WTC11 (cell line): ENCODE data around the gene NAV2. TPM values are rescaled to one million over a fixed set of nuclear protein-coding genes. Genes with fewer than 3 reads are reported as not detected.

Experiments
- ATAC-seq: fragments of 200-7000 bp; cut with Tn5 transposase; 2 replicates; pipeline ENCODE4 v1.10.0; 2021; ENCODE audit warnings: mild to moderate bottlenecking, moderate library complexity
- CTCF ChIA-PET: fragments of 300-600 bp; sonication (Branson Sonifier 250); formaldehyde crosslinking; loops from one replicate; lab custom pipeline; 2021; ENCODE audit warnings: antibody characterized with exemption; lab: Charles Lee
- POLR2A ChIA-PET: fragments of 350-600 bp; sonication (Branson Sonifier 250); formaldehyde crosslinking; loops from one replicate; lab custom pipeline; 2021; ENCODE audit warnings: antibody characterized with exemption; lab: Charles Lee
- DNase-seq: peaks from one replicate; pipeline ENCODE4 v3.0.0; 2021; ENCODE audit warnings: low spot score
- H3K27ac Mint-ChIP-seq: 2 replicates; pipeline ENCODE4 v1.8.0; 2021; ENCODE audit warnings: mixed read lengths
- H3K27me3 Mint-ChIP-seq: 2 replicates; pipeline ENCODE4 v1.8.0; 2021; ENCODE audit warnings: low read depth, mild to moderate bottlenecking, moderate library complexity, mixed read lengths
- H3K36me3 Mint-ChIP-seq: 2 replicates; pipeline ENCODE4 v1.8.0; 2021; ENCODE audit warnings: mixed read lengths
- H3K4me1 Mint-ChIP-seq: 2 replicates; pipeline ENCODE4 v1.8.0; 2022; ENCODE audit warnings: mixed read lengths
- H3K4me3 Mint-ChIP-seq: 2 replicates; pipeline ENCODE4 v1.8.0; 2021; ENCODE audit warnings: mild to moderate bottlenecking, moderate library complexity, mixed read lengths
- H3K9me3 Mint-ChIP-seq: 2 replicates; pipeline ENCODE4 v1.8.0; 2021; ENCODE audit warnings: mixed read lengths
- CDX4 ChIP-seq: fragments of 250-450 bp; sonication (Bioruptor Pico); IDR thresholded peaks from 2 replicates; pipeline ENCODE4 v1.9.0; 2021; ENCODE audit warnings: moderate library complexity, mild to moderate bottlenecking, inconsistent platforms, borderline replicate concordance
- EMX1 ChIP-seq: fragments of 250-450 bp; sonication (Bioruptor Pico); IDR thresholded peaks from 2 replicates; pipeline ENCODE4 v1.8.0; 2021; ENCODE audit warnings: mild to moderate bottlenecking
- ERG ChIP-seq: fragments of 250-450 bp; sonication (Bioruptor Pico); IDR thresholded peaks from 2 replicates; pipeline ENCODE4 v1.8.0; 2021; ENCODE audit warnings: mild to moderate bottlenecking
- FOXK1 ChIP-seq: sonication (generic); formaldehyde crosslinking; IDR thresholded peaks from 2 replicates; pipeline ENCODE4 v1.8.0; 2022; ENCODE audit warnings: mild to moderate bottlenecking, moderate library complexity, missing genetic modification reagents
- GTF2I ChIP-seq: fragments of 250-450 bp; sonication (Bioruptor Pico); conservative IDR thresholded peaks from 2 replicates; pipeline ENCODE4 v1.4.0; 2021; ENCODE audit warnings: mild to moderate bottlenecking
- IRF2 ChIP-seq: sonication (generic); formaldehyde crosslinking; IDR thresholded peaks from 2 replicates; pipeline ENCODE4 v1.8.0; 2022; ENCODE audit warnings: low read depth, missing genetic modification reagents, borderline replicate concordance
- JAZF1 ChIP-seq: fragments of 250-450 bp; sonication (Bioruptor Pico); IDR thresholded peaks from 2 replicates; pipeline ENCODE4 v1.9.0; 2021; ENCODE audit warnings: moderate library complexity, mild to moderate bottlenecking, inconsistent platforms
- JUN ChIP-seq: sonication (generic); formaldehyde crosslinking; IDR thresholded peaks from 2 replicates; pipeline ENCODE4 v1.8.0; 2023; ENCODE audit warnings: mild to moderate bottlenecking, missing genetic modification reagents
- MLX ChIP-seq: sonication (generic); formaldehyde crosslinking; IDR thresholded peaks from 2 replicates; pipeline ENCODE4 v1.8.1; 2023; ENCODE audit warnings: mild to moderate bottlenecking, missing genetic modification reagents, moderate library complexity
- NFATC4 ChIP-seq: fragments of 250-450 bp; sonication (Bioruptor Pico); IDR thresholded peaks from 2 replicates; pipeline ENCODE4 v1.9.0; 2021; ENCODE audit warnings: mild to moderate bottlenecking
- NFE2L1 ChIP-seq: sonication (generic); formaldehyde crosslinking; IDR thresholded peaks from 2 replicates; pipeline ENCODE4 v1.8.1; 2023; ENCODE audit warnings: missing genetic modification reagents
- NR2C2 ChIP-seq: sonication (generic); formaldehyde crosslinking; IDR thresholded peaks from 2 replicates; pipeline ENCODE4 v1.8.0; 2022; ENCODE audit warnings: mild to moderate bottlenecking, missing genetic modification reagents
- PRRX2 ChIP-seq: fragments of 250-450 bp; sonication (Bioruptor Pico); IDR thresholded peaks from 2 replicates; pipeline ENCODE4 v1.8.0; 2021; ENCODE audit warnings: mild to moderate bottlenecking
- SMAD4 ChIP-seq: sonication (generic); formaldehyde crosslinking; IDR thresholded peaks from 2 replicates; pipeline ENCODE4 v1.8.0; 2022; ENCODE audit warnings: mild to moderate bottlenecking, missing genetic modification reagents
- STAT6 ChIP-seq: sonication (generic); formaldehyde crosslinking; conservative IDR thresholded peaks from 2 replicates; pipeline ENCODE4 v1.8.1; 2023; ENCODE audit warnings: mild to moderate bottlenecking, low read depth, missing genetic modification reagents, moderate library complexity
- USF1 ChIP-seq: sonication (generic); formaldehyde crosslinking; IDR thresholded peaks from 2 replicates; pipeline ENCODE4 v1.8.0; 2022; ENCODE audit warnings: mild to moderate bottlenecking, missing genetic modification reagents
- ZNF121 ChIP-seq: sonication (generic); formaldehyde crosslinking; IDR thresholded peaks from 2 replicates; pipeline ENCODE4 v1.8.0; 2023; ENCODE audit warnings: missing genetic modification reagents
- ZNF219 ChIP-seq: sonication (generic); formaldehyde crosslinking; IDR thresholded peaks from 2 replicates; pipeline ENCODE4 v1.8.0; 2023; ENCODE audit warnings: missing genetic modification reagents, mild to moderate bottlenecking, borderline replicate concordance
- ZNF396 ChIP-seq: fragments of 250-450 bp; sonication (Bioruptor Pico); IDR thresholded peaks from 2 replicates; pipeline ENCODE4 v1.8.0; 2021; ENCODE audit warnings: mild to moderate bottlenecking, moderate library complexity, borderline replicate concordance
- ZNF423 ChIP-seq: fragments of 250-450 bp; sonication (Bioruptor Pico); IDR thresholded peaks from 2 replicates; pipeline ENCODE4 v2.1.2; 2022; ENCODE audit warnings: mild to moderate bottlenecking, moderate library complexity
- ZNF532 ChIP-seq: fragments of 250-450 bp; sonication (Bioruptor Pico); IDR thresholded peaks from 2 replicates; pipeline ENCODE4 v1.9.0; 2021; ENCODE audit warnings: mild to moderate bottlenecking, borderline replicate concordance
- total RNA-seq: library from RNA; stranded (reverse); gene quantifications from 3 replicates; pipeline ENCODE4 v1.2.3, GENCODE V29; 2021

The NAV2 gene
- total RNA-seq, 1 experiment from 2014 or later: 42.8 TPM

- TF ChIP-seq STAT6 (CRISPR knock-in tag) (no peak), NFE2L1 (CRISPR knock-in tag) (no peak), JUN (CRISPR knock-in tag) (no peak)
Measured at GRCh38 chr11:19955660-19956059, 243.0 kb downstream of the NAV2 start (continued).

- CTCF ChIA-PET: no interaction called here
- Mint-ChIP-seq H3K4me3 (no peak overlapping the region), H3K36me3 (peaks cover 9% of the 10 kb centered on the region; the same call in 1 of the 2 replicates), H3K27ac (no peak overlapping the region), H3K4me1 (peaks cover 53% of the 10 kb centered on the region), H3K27me3 (no peaks in the 10 kb centered on the region), H3K9me3 (no peaks in the 10 kb centered on the region)
- POLR2A ChIA-PET: no interaction called here
- ATAC-seq (no peak), DNase-seq (no peak)
- TF ChIP-seq ZNF532 (CRISPR knock-in tag) (no peak), EMX1 (CRISPR knock-in tag) (no peak), MLX (no peak), NR2C2 (CRISPR knock-in tag) (no peak), IRF2 (CRISPR knock-in tag) (no peak), GTF2I (CRISPR knock-in tag) (no peak), SMAD4 (CRISPR knock-in tag) (no peak), USF1 (CRISPR knock-in tag) (no peak), STAT6 (CRISPR knock-in tag) (no peak), ZNF423 (CRISPR knock-in tag) (no peak), CDX4 (CRISPR knock-in tag) (no peak), NFATC4 (CRISPR knock-in tag) (no peak), ZNF396 (no peak), PRRX2 (CRISPR knock-in tag) (no peak), ERG (no peak), FOXK1 (no peak), ZNF219 (CRISPR knock-in tag) (no peak), JAZF1 (CRISPR knock-in tag) (no peak), ZNF121 (CRISPR knock-in tag) (no peak)
Measured at GRCh38 chr11:19956228-19956627, 243.6 kb downstream of the NAV2 start.
